Measurements from ENCODE around the gene FBLN5. TPM values are rescaled to one million over a fixed set of nuclear protein-coding genes. Genes with fewer than 3 reads are reported as not detected.
A peak's percentile ranks its signal among the peaks of the same experiment; 100 is the strongest.

Gene FBLN5
- total RNA-seq, 3 donors from 2014 or later = 81.8 to 171 (median 83.2) TPM

DNA sequence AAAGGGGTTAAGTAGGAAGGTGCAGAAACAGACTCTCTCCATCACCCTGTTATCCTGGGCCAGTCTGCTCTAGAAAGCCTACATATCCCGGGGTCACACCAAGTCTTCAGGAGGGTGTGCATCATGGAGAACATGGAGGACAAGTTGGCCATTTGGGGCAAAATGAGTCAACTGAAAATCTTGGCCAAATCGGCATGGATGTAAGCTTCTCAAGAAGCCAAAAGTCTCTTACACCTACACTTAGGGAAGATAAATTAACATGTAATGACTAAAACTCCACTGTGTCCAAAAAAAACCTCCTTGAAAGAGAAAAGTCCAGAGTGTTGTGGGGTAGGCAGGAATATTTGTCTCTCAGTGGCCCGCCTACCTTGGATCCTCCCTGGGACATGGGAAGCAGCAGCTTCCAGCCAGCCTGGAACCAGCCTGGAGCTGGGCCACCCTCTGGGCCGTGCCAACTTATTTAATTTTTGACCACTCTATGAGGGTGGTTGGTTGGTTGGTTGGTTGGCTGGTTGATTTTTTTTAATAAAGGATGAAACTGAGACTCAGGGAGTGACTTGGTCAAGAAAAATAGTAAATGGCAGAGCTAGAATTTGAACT is 62.3 kb downstream of the FBLN5 start:
- Histone ChIP-seq H3K9me3 (no peaks in the 10 kb centered on the region), H3K27ac (peak overlapping the region; percentile 72 to 86), H3K36me3 (no peaks in the 10 kb centered on the region), H3K4me1 (peaks cover 9 to 16% of the 10 kb centered on the region in 2 donors), H3K4me3 (no peak overlapping the region), H3K27me3 (no peaks in the 10 kb centered on the region)
- DNase-seq (ENCODE audit: low spot score in 2 of 2) = no peak
- TF ChIP-seq POLR2AphosphoS5 (IDR thresholded peaks at IDR 0.05) (no peak), POLR2A (IDR thresholded peaks at IDR 0.05) (no peak)
- TF ChIP-seq, protein P1, sequence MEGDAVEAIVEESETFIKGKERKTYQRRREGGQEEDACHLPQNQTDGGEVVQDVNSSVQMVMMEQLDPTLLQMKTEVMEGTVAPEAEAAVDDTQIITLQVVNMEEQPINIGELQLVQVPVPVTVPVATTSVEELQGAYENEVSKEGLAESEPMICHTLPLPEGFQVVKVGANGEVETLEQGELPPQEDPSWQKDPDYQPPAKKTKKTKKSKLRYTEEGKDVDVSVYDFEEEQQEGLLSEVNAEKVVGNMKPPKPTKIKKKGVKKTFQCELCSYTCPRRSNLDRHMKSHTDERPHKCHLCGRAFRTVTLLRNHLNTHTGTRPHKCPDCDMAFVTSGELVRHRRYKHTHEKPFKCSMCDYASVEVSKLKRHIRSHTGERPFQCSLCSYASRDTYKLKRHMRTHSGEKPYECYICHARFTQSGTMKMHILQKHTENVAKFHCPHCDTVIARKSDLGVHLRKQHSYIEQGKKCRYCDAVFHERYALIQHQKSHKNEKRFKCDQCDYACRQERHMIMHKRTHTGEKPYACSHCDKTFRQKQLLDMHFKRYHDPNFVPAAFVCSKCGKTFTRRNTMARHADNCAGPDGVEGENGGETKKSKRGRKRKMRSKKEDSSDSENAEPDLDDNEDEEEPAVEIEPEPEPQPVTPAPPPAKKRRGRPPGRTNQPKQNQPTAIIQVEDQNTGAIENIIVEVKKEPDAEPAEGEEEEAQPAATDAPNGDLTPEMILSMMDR (IDR thresholded peaks at IDR 0.05) = no peak
- intact Hi-C loops (cut with DNase I; ENCODE audit: low total_unique reads) = no loop called here

DNA sequence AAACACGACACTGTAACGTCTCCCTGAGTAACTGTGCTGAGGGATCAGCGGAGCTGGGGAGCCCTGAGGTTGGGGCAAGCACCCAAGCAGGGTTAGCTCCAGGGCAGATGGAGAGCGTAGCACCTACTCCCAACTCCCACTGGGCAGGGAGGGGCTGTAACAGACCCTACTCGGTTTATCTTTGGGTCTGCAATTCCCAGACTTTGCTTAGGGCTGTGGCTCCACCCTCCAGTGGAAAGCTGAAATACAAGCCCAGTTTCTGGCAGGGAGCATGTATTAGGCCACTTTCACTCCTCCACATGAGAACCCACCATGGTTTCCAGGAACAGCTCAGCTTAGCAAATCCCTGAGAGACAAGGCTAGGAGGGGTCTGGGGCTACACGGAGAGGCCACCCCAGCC is 62.8 kb downstream of the FBLN5 start:
- TF ChIP-seq POLR2A (IDR thresholded peaks at IDR 0.05) = no peak
- DNase-seq (ENCODE audit: low spot score in 2 of 2) = no peak
- Histone ChIP-seq H3K9me3 (no peaks in the 10 kb centered on the region), H3K36me3 (no peaks in the 10 kb centered on the region), H3K4me1 (peaks cover 9 to 11% of the 10 kb centered on the region in 2 donors), H3K27me3 (no peaks in the 10 kb centered on the region), H3K27ac (peak overlapping the region; percentile 72 to 86), H3K4me3 (no peak overlapping the region)
- intact Hi-C loops (cut with DNase I; ENCODE audit: low total_unique reads) = no loop called here

DNA sequence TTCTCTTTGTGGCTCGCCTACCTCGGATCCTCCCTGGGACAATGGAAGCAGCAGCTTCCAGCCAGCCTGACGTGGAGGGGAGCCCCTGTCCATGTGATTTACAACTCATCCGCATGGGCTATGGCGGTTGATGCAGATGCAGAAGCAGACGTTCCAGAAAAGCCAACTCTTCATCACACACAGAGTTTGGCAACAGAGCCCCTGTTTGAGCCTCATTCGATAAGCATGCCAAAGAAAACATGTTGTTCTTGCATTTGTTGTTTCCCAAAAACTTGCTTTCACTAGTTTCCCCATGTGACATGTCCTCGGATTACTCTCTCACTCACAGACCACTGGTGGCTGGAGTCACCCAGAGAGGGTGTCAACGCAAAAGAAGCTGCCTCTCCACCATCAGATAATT is 63.7 kb downstream of the FBLN5 start:
- TF ChIP-seq, protein P1 (IDR thresholded peaks at IDR 0.05) = no peak
- TF ChIP-seq POLR2AphosphoS5 (IDR thresholded peaks at IDR 0.05) = peak in 2 of 3 donors; percentile 75 to 83
- DNase-seq (ENCODE audit: low spot score in 2 of 2) = no peak
- Histone ChIP-seq H3K4me3 (no peak overlapping the region), H3K4me1 (peaks cover 2 to 3% of the 10 kb centered on the region in 2 donors), H3K27me3 (no peaks in the 10 kb centered on the region), H3K27ac (peak overlapping the region; percentile 72 to 86), H3K36me3 (no peaks in the 10 kb centered on the region), H3K9me3 (no peaks in the 10 kb centered on the region)
- intact Hi-C loops (cut with DNase I; ENCODE audit: low total_unique reads) = no loop called here

DNA sequence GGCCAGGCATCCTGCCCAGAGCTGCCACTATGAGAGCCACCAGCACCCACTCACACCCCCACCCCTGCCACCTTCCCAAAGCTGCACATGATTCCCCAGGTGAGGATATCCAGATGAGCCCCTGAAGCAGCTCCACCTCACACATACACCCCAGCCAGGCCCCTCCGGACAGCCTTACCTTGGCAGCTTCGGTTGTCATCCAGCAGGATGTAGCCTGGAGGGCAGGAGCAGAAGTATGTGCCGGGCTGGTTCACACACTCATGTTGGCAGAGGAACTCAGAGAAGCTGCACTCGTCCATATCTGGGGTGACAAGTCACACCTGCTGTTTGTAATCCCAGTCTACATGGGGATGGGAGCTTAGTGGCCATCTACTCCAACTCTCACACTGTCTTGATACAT is 64.7 kb downstream of the FBLN5 start:
- H3K4me3 ChIP-seq = peak overlapping the region in 1 of 3 donors; percentile 2

DNA sequence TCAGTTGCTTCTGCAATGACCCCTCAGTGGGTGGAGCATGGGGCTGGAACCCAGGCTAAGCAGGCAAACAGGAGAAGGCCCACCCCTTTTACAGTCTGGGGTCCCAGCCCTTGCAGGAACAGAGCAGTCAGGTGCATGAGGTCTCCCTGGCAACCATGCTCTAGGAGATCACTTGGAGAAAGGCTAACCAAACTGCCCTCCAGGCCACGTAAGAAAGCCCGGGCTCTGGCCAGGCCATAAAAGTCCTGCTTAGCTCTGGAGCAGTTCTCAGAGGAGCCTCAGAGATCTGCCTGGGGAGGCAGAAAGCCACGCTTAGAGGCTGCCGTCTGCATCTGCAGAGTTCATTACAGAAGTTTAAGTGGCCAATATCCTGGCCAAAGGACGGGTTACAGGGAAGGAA is 65.1 kb downstream of the FBLN5 start:
- peak overlapping the region; percentile 72 to 87 for H3K27ac ChIP-seq
- intact Hi-C loops (cut with DNase I; ENCODE audit: low total_unique reads) = no loop called here

More for the DNA sequence above, 64.7 kb downstream of the FBLN5 start:
- peaks cover 0 to 3% of the 10 kb centered on the region in 2 donors for H3K4me1 ChIP-seq
- no peak for TF ChIP-seq POLR2AphosphoS5 (IDR thresholded peaks at IDR 0.05)
- no peak for TF ChIP-seq POLR2A (IDR thresholded peaks at IDR 0.05)
- TF ChIP-seq, protein P1 (IDR thresholded peaks at IDR 0.05) = no peak
- H3K27me3 ChIP-seq = no peaks in the 10 kb centered on the region
- H3K36me3 ChIP-seq = no peaks in the 10 kb centered on the region
- peak overlapping the region; percentile 72 to 87 for H3K27ac ChIP-seq
- no peak for DNase-seq (ENCODE audit: low spot score in 2 of 2)
- H3K9me3 ChIP-seq = no peaks in the 10 kb centered on the region
- intact Hi-C loops (cut with DNase I; ENCODE audit: low total_unique reads) = no loop called here

More for the DNA sequence above, 65.1 kb downstream of the FBLN5 start:
- Histone ChIP-seq H3K4me1 (peaks cover 0 to 3% of the 10 kb centered on the region in 2 donors), H3K36me3 (no peaks in the 10 kb centered on the region), H3K9me3 (no peaks in the 10 kb centered on the region), H3K27me3 (no peaks in the 10 kb centered on the region), H3K4me3 (no peak overlapping the region)
- DNase-seq (ENCODE audit: low spot score in 2 of 2) = no peak
- no peak for TF ChIP-seq POLR2AphosphoS5 (IDR thresholded peaks at IDR 0.05)
- TF ChIP-seq, protein P1 (IDR thresholded peaks at IDR 0.05) = no peak
- no peak for TF ChIP-seq POLR2A (IDR thresholded peaks at IDR 0.05)

Data from breast epithelium (tissue), 4 donors.